Chondrocyte (in vitro differentiated cells): ENCODE measurements around the gene GATB. TPM values are rescaled to one million over a fixed set of nuclear protein-coding genes. Genes with fewer than 3 reads are reported as not detected.

Source experiments
- DNase-seq: peaks from one replicate; pipeline ENCODE4 v3.0.0; 2021; ENCODE audit warnings: mixed read lengths, low spot score
- H3K27ac Mint-ChIP-seq: one replicate; pipeline ENCODE4 v1.8.0; 2021; ENCODE audit warnings: mild to moderate bottlenecking, moderate library complexity, mixed read lengths; ENCODE audit not compliant: unreplicated experiment
- H3K27me3 Mint-ChIP-seq: 2 replicates; pipeline ENCODE4 v1.8.0; 2021; ENCODE audit warnings: low read depth, mixed read lengths
- H3K36me3 Mint-ChIP-seq: 2 replicates; pipeline ENCODE4 v1.8.0; 2021; ENCODE audit warnings: low read depth, mixed read lengths
- H3K4me1 Mint-ChIP-seq: 2 replicates; pipeline ENCODE4 v1.8.0; 2021; ENCODE audit warnings: low read depth, mild to moderate bottlenecking, mixed read lengths
- H3K4me3 Mint-ChIP-seq: one replicate; pipeline ENCODE4 v1.8.0; 2021; ENCODE audit warnings: mild to moderate bottlenecking, moderate library complexity, mixed read lengths; ENCODE audit not compliant: unreplicated experiment
- H3K9me3 Mint-ChIP-seq: 2 replicates; pipeline ENCODE4 v1.8.0; 2021; ENCODE audit warnings: low read depth, mixed read lengths
- total RNA-seq: library from RNA; stranded (reverse); gene quantifications from 3 replicates; pipeline ENCODE4 v1.2.1, GENCODE V29; 2021
- TF ChIP-seq, protein P1 (sequence below): fragments of 200-600 bp; sonication (generic); IDR thresholded peaks from 2 replicates; pipeline ENCODE4 v1.5.0; 2021; ENCODE audit warnings: antibody characterized with exemption, mild to moderate bottlenecking, moderate library complexity

Gene GATB
- total RNA-seq, 1 donor from 2014 or later = 9.2 TPM

DNA sequence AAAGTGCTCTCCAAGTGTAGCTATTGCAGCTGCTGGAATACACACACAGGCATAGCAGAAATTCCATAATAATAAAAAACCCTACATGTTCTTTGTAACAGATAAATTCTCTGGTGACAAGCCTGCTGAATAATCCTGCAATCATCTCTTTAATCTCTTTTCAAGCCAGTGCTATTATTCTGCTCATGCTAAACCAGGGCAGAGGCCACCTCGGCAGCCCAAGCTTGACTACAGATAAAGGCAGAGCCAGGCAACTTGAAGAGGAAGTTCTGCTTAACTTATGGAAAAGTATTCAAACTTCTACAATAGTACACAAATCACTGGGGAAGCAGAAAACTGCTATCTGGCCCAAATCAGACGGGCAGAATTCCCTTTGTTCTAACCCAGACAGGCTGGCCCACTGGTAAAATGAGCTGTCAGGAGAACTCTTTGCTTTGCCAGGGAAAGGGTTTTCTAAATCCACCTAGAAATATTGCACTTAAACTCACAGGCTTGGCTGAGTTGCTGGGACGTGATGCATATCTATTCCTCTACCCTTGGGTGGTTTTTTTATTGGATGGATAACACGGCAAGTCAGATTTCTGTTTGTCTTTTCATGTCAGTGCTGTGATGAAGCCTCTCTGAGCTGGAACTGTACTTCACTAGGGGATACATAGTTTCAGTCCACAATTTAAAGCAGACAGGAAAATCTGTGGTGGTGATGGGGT lies 70.5 kb downstream of the GATB start:
- Mint-ChIP-seq H3K4me1 (peaks cover 31% of the 10 kb centered on the region), H3K9me3 (no peaks in the 10 kb centered on the region), H3K27ac (no peak overlapping the region), H3K27me3 (no peaks in the 10 kb centered on the region), H3K36me3 (no peaks in the 10 kb centered on the region), H3K4me3 (no peak overlapping the region)
- TF ChIP-seq, protein P1, sequence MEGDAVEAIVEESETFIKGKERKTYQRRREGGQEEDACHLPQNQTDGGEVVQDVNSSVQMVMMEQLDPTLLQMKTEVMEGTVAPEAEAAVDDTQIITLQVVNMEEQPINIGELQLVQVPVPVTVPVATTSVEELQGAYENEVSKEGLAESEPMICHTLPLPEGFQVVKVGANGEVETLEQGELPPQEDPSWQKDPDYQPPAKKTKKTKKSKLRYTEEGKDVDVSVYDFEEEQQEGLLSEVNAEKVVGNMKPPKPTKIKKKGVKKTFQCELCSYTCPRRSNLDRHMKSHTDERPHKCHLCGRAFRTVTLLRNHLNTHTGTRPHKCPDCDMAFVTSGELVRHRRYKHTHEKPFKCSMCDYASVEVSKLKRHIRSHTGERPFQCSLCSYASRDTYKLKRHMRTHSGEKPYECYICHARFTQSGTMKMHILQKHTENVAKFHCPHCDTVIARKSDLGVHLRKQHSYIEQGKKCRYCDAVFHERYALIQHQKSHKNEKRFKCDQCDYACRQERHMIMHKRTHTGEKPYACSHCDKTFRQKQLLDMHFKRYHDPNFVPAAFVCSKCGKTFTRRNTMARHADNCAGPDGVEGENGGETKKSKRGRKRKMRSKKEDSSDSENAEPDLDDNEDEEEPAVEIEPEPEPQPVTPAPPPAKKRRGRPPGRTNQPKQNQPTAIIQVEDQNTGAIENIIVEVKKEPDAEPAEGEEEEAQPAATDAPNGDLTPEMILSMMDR = no peak
- no peak for DNase-seq

DNA sequence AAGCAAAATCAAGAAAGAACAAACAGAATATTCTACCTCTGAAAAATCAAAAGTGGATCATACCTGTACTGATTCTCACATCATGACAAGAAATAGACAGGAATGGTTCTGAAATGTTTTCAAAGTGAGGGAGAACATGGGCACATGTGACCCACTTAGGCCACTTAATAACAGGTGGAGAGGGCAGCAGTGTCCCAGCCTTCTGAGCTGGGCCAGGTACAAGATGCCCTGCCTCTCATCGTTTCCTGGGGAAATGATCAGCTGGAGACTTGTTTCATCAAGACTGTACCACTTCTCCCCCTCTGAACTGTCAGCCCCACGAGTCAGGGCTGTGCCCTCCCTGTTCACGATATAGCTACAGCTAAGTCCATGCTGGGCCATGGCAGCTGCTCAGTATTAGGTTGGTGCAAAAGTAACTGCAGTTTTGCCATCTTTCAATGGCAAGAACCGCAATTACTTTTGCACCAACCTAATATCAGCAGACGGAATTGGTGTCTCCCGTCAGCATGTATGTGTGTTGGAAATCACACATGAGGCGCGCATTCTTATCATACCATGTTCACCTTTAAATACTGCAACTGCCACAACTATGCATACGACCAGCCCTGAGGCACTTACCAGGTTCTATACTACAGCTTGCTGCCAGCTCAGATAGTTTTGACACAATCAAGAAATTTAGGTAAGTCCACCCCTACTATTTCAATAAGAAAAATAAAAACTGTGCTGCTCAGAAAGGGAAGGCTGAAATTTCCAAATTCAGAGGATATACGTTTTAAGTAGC lies 71.4 kb downstream of the GATB start:
- no peak for DNase-seq
- TF ChIP-seq, protein P1 = no peak
- Mint-ChIP-seq H3K27me3 (no peaks in the 10 kb centered on the region), H3K9me3 (no peaks in the 10 kb centered on the region), H3K27ac (peak overlapping the region; percentile 8), H3K36me3 (no peaks in the 10 kb centered on the region), H3K4me1 (peaks cover 31% of the 10 kb centered on the region), H3K4me3 (no peak overlapping the region)

DNA sequence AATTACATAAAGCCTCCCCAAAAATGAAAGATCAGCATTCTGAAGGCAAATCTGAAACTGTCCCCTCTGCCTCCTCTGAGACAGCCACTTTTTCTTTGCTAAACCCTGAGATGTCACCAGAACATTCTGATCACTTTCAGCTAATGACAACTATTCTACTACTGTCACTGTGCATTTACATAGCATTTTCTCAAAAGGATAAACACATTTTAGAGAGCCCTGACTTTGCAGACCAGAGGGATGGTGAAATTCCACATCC lies 72.1 kb downstream of the GATB start:
- Mint-ChIP-seq H3K9me3 (no peaks in the 10 kb centered on the region), H3K36me3 (no peaks in the 10 kb centered on the region), H3K4me1 (peaks cover 31% of the 10 kb centered on the region), H3K27ac (no peak overlapping the region), H3K27me3 (no peaks in the 10 kb centered on the region), H3K4me3 (no peak overlapping the region)
- TF ChIP-seq, protein P1 = no peak
- no peak for DNase-seq

DNA sequence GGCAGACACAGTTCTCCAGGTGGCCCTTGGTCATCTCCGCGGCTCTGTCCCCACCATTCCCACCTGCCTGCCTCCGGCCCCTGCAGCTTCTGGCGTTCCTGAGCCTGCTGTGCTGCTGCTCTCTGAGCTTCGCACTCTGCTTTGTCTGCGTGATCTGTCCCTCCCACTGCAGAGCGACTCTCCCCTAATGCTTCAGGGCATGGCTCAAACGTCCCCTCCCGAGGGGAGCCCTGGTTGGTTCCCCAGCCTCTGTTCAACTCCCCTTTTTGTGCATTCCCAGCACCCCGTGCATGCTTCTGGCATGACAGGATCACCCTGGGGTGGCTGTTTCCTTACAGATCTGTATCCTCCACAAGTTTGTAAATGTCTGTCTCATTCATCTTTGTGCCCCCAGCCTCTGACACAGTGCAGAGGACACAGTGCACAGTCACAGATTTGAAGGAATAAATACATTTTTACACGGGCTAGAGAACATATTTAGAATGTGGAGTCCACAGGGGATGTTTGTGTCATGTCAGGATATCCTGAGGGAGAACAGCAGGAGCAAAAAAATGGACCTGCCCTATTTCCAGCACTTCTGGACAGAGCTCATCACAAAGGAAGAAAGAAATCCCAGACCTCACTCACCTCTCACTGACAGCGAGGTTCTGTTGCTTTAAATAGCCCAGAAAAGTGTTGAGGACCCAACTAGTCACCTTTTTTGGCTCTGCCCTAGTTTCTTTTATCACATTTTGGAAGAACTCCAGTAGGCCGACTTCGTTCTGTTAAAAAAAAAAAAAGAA lies 72.6 kb downstream of the GATB start:
- Mint-ChIP-seq H3K9me3 (no peaks in the 10 kb centered on the region), H3K27me3 (no peaks in the 10 kb centered on the region), H3K27ac (peak overlapping the region; percentile 52), H3K4me3 (no peak overlapping the region), H3K4me1 (peaks cover 31% of the 10 kb centered on the region), H3K36me3 (no peaks in the 10 kb centered on the region)
- TF ChIP-seq, protein P1 = no peak
- no peak for DNase-seq

DNA sequence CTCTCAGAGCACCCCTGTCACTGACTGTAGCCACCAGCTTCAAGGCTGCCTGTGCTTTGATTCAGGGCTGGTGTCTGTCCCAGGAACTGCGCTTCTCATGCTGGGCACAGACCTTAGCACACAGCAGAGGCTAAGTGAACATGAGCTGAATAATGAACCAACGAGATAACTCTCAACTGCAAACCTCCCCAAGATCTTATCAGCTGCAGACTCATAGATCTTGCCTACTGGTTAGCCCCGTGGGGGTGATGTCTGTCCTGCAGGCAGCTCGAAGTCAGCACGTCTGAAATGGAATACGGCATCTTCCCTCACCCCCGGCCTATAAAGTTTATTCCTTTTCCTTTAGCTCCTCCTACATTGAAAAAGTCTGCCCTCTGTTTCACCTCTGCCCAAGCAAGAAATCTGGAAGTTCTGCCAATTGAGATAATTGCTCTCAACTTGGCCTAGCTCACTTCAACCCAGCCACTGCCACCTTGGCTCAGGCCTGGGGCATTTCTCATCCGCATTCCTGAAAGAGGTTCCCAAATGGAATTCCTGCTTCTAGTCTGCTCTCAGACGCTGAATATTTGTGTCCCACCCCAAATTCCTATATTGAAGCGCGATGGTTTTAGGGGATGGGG lies 73.7 kb downstream of the GATB start:
- no peaks in the 10 kb centered on the region for H3K9me3 Mint-ChIP-seq
- DNase-seq = no peak
- no peaks in the 10 kb centered on the region for H3K36me3 Mint-ChIP-seq
- H3K27ac Mint-ChIP-seq = no peak overlapping the region
- no peaks in the 10 kb centered on the region for H3K27me3 Mint-ChIP-seq
- peaks cover 31% of the 10 kb centered on the region for H3K4me1 Mint-ChIP-seq
- H3K4me3 Mint-ChIP-seq = no peak overlapping the region
- TF ChIP-seq, protein P1 = no peak
